PFSK-1 (cell line): ENCODE data around the gene CYSLTR2.

Source experiments
- FOXP2 ChIP-seq: optimal IDR thresholded peaks from 2 replicates; pipeline ENCODE3; 2011; ENCODE audit warnings: borderline replicate concordance, control low read depth, inconsistent platforms; ENCODE audit not compliant: insufficient read depth; ENCODE audit errors: extremely low read length, extremely low read depth
- POLR2AphosphoS5 ChIP-seq: IDR thresholded peaks from 2 replicates; pipeline ENCODE4 v1.6.1; 2012; ENCODE audit warnings: low read depth, mild to moderate bottlenecking, control low read depth, low read length, moderate library complexity
- SIN3A ChIP-seq: IDR thresholded peaks from 2 replicates; pipeline ENCODE4 v1.6.1; 2012; ENCODE audit warnings: mild to moderate bottlenecking, low read length, moderate library complexity, borderline replicate concordance; ENCODE audit not compliant: insufficient read depth
- TAF1 ChIP-seq: IDR thresholded peaks from 2 replicates; pipeline ENCODE4 v1.6.1; 2012; ENCODE audit warnings: low read length, control low read depth, borderline replicate concordance; ENCODE audit not compliant: insufficient read depth
- TF ChIP-seq, protein P1 (sequence below), 2 experiments: IDR thresholded peaks; 2 replicates each; pipeline versions ENCODE4 v1.6.1 to v1.8.0; 2011 to 2012; ENCODE audit warnings: low read depth in 2 of 2, low read length in 2 of 2, control low read depth in 1 of 2, inconsistent platforms in 1 of 2, mild to moderate bottlenecking in 1 of 2, moderate library complexity in 1 of 2; ENCODE audit not compliant: insufficient read depth in 1 of 2

- TF ChIP-seq POLR2AphosphoS5 (no peak), TAF1 (no peak), SIN3A (no peak), FOXP2 (no peak)
- TF ChIP-seq, protein P1, sequence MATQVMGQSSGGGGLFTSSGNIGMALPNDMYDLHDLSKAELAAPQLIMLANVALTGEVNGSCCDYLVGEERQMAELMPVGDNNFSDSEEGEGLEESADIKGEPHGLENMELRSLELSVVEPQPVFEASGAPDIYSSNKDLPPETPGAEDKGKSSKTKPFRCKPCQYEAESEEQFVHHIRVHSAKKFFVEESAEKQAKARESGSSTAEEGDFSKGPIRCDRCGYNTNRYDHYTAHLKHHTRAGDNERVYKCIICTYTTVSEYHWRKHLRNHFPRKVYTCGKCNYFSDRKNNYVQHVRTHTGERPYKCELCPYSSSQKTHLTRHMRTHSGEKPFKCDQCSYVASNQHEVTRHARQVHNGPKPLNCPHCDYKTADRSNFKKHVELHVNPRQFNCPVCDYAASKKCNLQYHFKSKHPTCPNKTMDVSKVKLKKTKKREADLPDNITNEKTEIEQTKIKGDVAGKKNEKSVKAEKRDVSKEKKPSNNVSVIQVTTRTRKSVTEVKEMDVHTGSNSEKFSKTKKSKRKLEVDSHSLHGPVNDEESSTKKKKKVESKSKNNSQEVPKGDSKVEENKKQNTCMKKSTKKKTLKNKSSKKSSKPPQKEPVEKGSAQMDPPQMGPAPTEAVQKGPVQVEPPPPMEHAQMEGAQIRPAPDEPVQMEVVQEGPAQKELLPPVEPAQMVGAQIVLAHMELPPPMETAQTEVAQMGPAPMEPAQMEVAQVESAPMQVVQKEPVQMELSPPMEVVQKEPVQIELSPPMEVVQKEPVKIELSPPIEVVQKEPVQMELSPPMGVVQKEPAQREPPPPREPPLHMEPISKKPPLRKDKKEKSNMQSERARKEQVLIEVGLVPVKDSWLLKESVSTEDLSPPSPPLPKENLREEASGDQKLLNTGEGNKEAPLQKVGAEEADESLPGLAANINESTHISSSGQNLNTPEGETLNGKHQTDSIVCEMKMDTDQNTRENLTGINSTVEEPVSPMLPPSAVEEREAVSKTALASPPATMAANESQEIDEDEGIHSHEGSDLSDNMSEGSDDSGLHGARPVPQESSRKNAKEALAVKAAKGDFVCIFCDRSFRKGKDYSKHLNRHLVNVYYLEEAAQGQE (IDR thresholded peaks at IDR 0.05; ENCODE audit: insufficient read depth in 1 of 2, low read depth in 2 of 2, low read length in 2 of 2) = no peak
Observed at GRCh38 chr13:48731957-48732569, 78.3 kb downstream of the CYSLTR2 start.
